Upper lobe of right lung (tissue), 1 donor: ENCODE data around the gene WDR44. TPM values are rescaled to one million over a fixed set of nuclear protein-coding genes. Genes with fewer than 3 reads are reported as not detected.
"Not testable (repeated sequence)": the region's sequence is repeated elsewhere in the genome, so short reads cannot be mapped to it uniquely, and the experiment has no call there.

Experiments
- ATAC-seq: fragments of 200-7000 bp; cut with Tn5 transposase; one replicate; pipeline ENCODE4 v1.9.1; 2020; ENCODE audit warnings: mild to moderate bottlenecking, moderate library complexity
- DNase-seq: peaks from one replicate; pipeline ENCODE4 v3.0.0-alpha.2; 2020
- H3K27ac ChIP-seq: fragments of 200-600 bp; one replicate; pipeline ENCODE4 v1.8.0; 2022
- H3K27me3 ChIP-seq: fragments of 200-600 bp; one replicate; pipeline ENCODE4 v1.8.0; 2022; ENCODE audit warnings: mild to moderate bottlenecking
- H3K36me3 ChIP-seq: fragments of 200-600 bp; one replicate; pipeline ENCODE4 v1.8.0; 2022
- H3K4me1 ChIP-seq: fragments of 200-600 bp; one replicate; pipeline ENCODE4 v1.8.0; 2022
- H3K4me3 ChIP-seq: fragments of 200-600 bp; one replicate; pipeline ENCODE4 v1.8.0; 2022; ENCODE audit warnings: mild to moderate bottlenecking
- H3K9me3 ChIP-seq: fragments of 200-600 bp; one replicate; pipeline ENCODE4 v1.8.0; 2022
- intact Hi-C: fragments of 100-400 bp; cut with DNase I; formaldehyde crosslinking; loops from one replicate; pipeline ENCODE4 v1.11.0; 2022
- total RNA-seq: library from RNA; stranded (reverse); fragmentation: NEBNext Ultra II Directional; extraction: Animal tissue kit (Norgen Biotek cat#: 25700); gene quantifications from one replicate; pipeline ENCODE4 v1.2.1, GENCODE V29; 2021
- TF ChIP-seq, protein P1 (sequence below): fragments of 200-600 bp; IDR thresholded peaks from one replicate; pipeline ENCODE4 v1.8.0; 2022; ENCODE audit warnings: antibody characterized with exemption
- donor health status: DM: no; HTN: yes; CAD: no; lungs with severe emphysema.

Gene WDR44
- total RNA-seq, 1 donor from 2014 or later, result 14.2 TPM

DNA sequence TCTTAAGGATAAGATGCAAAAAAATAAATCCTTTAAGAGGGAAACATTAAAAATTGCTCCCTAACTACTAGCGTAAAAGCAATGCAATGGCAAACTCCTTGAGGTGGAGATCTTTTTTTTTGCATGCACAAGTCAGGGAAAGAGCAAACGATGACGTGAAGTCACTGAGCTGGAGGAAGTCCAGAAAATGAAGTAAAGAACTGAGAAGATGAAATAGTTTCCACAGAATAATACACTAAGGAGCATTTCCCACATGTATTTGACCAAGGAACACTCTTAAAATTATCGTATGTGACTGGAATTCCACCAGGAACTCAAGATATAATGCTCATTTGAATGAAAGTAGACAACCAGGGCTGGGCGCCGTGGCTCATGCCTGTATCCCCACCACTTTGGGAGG is 128.7 kb downstream of the WDR44 start:
- DNase-seq (no peak), ATAC-seq (no peak)
- Histone ChIP-seq H3K27ac (no peak overlapping the region), H3K4me1 (no peaks in the 10 kb centered on the region), H3K4me3 (no peak overlapping the region), H3K27me3 (no peaks in the 10 kb centered on the region), H3K9me3 (no peaks in the 10 kb centered on the region), H3K36me3 (no peaks in the 10 kb centered on the region)
- TF ChIP-seq, protein P1, sequence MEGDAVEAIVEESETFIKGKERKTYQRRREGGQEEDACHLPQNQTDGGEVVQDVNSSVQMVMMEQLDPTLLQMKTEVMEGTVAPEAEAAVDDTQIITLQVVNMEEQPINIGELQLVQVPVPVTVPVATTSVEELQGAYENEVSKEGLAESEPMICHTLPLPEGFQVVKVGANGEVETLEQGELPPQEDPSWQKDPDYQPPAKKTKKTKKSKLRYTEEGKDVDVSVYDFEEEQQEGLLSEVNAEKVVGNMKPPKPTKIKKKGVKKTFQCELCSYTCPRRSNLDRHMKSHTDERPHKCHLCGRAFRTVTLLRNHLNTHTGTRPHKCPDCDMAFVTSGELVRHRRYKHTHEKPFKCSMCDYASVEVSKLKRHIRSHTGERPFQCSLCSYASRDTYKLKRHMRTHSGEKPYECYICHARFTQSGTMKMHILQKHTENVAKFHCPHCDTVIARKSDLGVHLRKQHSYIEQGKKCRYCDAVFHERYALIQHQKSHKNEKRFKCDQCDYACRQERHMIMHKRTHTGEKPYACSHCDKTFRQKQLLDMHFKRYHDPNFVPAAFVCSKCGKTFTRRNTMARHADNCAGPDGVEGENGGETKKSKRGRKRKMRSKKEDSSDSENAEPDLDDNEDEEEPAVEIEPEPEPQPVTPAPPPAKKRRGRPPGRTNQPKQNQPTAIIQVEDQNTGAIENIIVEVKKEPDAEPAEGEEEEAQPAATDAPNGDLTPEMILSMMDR, result no peak
- intact Hi-C loops, result no loop called here

DNA sequence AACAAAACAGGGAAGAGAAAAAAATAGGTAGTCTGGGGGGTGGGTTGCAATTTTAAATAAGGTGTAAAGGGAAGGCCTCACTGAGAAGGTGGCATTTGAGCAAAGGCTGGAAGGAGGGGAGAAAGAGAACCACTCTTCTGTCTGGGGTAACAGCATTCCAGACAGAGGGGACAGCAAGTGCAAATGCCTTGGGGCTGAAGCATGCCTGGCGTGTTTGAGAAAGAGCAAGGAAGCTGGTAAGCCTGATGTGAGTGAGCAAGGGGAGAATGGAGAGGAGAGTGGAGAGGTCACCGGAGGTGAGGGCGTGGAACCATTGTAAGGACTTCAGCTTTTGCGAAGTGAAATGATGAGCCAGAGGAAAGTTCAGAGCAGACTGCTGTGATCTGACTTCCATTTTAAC is 130.0 kb downstream of the WDR44 start:
- no peak overlapping the region for H3K27ac ChIP-seq
- peak; percentile 56 for ATAC-seq
- H3K36me3 ChIP-seq, result no peaks in the 10 kb centered on the region
- intact Hi-C loops, result no loop called here
- no peaks in the 10 kb centered on the region for H3K27me3 ChIP-seq
- H3K4me3 ChIP-seq, result no peak overlapping the region
- DNase-seq, result no peak
- no peaks in the 10 kb centered on the region for H3K9me3 ChIP-seq
- TF ChIP-seq, protein P1, result no peak
- H3K4me1 ChIP-seq, result no peaks in the 10 kb centered on the region

DNA sequence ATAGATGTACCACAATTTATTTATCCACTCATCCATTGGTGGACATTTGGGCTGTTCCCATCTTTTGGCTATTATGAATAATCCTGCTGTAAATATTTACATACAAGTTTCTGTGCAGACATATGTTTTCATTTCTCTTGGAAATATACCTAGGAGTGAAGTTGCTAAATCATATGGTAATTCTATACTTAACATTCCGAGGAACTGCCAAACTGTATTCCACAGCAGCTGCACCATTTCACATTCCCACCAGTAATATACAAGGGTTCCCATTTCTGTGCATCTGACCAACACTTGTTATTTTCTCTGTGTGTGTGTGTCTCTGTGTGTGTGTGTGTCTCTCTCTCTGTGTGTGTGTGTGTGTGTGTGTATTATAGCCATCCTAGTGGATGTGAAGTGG is 134.3 kb downstream of the WDR44 start:
- Histone ChIP-seq H3K9me3 (no peaks in the 10 kb centered on the region), H3K4me1 (no peaks in the 10 kb centered on the region), H3K36me3 (no peaks in the 10 kb centered on the region), H3K27ac (no peak overlapping the region), H3K27me3 (no peaks in the 10 kb centered on the region), H3K4me3 (no peak overlapping the region)
- ATAC-seq, result no peak
- TF ChIP-seq, protein P1, result no peak
- intact Hi-C loops, result no loop called here
- DNase-seq, result no peak

DNA sequence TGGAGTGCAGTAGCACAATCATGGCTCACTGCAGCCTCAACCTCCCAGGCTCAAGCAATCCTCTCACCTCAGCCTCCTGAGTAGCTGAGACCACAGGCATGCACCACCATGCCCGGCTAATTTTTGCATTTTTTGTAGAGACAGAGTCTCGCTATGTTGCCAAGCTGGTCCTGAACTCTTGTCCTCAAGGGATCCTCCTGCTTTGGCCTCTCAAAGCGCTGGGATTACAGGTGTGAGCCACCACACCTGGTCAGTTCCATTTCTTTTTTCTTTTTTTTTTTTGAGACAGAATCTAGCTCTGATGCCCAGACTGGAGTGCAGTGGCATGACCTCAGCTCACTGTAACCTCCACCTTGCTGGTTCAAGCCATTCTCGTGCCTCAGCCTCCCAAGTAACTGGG is 136.5 kb downstream of the WDR44 start:
- intact Hi-C loops, ATAC-seq, H3K4me1 ChIP-seq, H3K27me3 ChIP-seq, DNase-seq, H3K27ac ChIP-seq, H3K9me3 ChIP-seq, H3K36me3 ChIP-seq, H3K4me3 ChIP-seq: not testable (repeated sequence)

DNA sequence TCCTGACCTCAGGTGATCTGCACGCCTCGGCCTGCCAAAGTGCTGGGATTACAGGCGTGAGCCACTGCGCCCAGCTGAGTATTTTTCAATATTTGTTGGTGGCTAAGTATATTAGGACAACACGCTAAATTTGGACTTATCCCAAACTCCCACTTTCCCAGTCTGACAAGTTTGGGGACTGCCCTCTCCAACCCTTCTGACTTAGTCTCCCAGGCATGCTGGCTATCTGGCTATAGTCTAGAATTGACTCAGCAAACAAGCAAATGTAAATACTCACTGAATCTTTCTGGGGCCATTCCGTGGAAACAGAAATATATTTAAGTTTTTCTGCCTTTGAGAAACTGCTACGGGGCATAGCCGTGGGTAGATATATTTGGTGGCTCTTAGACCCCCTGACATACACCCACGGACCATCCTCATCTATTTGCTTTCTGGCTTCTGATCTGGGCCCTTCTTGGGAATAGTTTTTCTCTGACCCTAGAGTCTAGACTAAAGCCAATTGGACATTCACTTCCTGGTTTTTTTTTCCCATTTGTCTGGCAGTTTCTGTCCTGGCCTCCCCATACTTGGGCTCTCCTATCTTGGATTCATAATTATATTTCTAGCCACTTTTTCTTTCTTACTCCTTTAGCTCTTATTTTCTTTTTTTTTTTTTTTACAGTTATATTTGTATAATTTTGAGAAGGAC is 138.5 kb downstream of the WDR44 start:
- Histone ChIP-seq H3K9me3 (no peaks in the 10 kb centered on the region), H3K36me3 (no peaks in the 10 kb centered on the region), H3K4me1 (no peaks in the 10 kb centered on the region), H3K27ac (no peak overlapping the region), H3K4me3 (no peak overlapping the region), H3K27me3 (no peaks in the 10 kb centered on the region)
- intact Hi-C loops, result no loop called here
- TF ChIP-seq, protein P1, result no peak
- ATAC-seq (peak; percentile 74), DNase-seq (no peak)

DNA sequence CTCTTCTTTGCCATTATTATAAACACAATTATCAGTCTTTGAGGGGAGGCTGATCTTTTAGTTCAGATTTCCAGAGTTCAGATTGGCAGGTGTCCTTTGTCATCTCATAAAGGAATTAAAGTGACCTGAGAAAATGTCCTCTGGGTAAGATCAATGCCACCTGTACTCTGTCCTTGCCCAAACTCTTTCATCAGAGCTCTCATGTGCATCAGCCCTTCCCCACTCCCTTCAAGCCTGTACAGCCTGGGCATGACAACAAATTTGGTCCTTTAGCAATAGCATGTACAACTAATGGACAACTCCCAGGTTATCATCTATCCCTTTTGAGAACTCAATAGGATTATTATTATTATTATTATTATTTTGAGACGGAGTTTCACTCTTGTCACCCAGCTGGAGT is 140.8 kb downstream of the WDR44 start:
- intact Hi-C loops, H3K4me1 ChIP-seq, H3K27me3 ChIP-seq, DNase-seq, H3K36me3 ChIP-seq, H3K27ac ChIP-seq, H3K4me3 ChIP-seq, H3K9me3 ChIP-seq, ATAC-seq: not testable (repeated sequence)

DNA sequence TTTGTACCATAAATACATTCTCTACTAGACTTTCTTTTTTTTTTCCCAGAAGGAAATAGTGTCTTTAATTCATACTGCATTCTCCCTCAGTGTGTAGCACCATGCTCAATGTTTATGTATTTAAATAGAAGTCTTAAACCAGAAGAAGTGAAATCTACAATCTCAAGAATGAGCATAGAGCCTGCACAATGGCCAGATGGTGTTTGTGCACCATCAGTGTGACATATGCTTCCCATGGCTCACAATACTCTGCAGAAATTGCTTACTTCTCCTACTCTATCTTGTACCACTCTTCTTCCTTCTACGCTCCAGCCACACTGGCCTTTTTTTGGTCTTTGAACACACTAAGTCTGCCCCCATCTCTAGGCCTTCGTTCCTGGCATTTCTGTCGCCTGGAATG is 147.1 kb downstream of the WDR44 start:
- no peaks in the 10 kb centered on the region for H3K9me3 ChIP-seq
- H3K4me1 ChIP-seq, result no peaks in the 10 kb centered on the region
- no peaks in the 10 kb centered on the region for H3K36me3 ChIP-seq
- ATAC-seq (no peak), DNase-seq (no peak)
- intact Hi-C loops, result no loop called here
- no peaks in the 10 kb centered on the region for H3K27me3 ChIP-seq
- TF ChIP-seq, protein P1, result no peak
- H3K4me3 ChIP-seq, result no peak overlapping the region
- no peak overlapping the region for H3K27ac ChIP-seq
